Measurements from ENCODE around the gene CAMK2D.

GRCh38 chr4:113457886-113458285, 303.7 kb downstream of the CAMK2D start:
- TF ChIP-seq POLR2A (IDR thresholded peaks at IDR 0.05; ENCODE audit: low read depth, low read length) (no peak), POLR2AphosphoS5 (IDR thresholded peaks at IDR 0.05; ENCODE audit: low read depth, low read length) (no peak)
